HCT116 (cell line): ENCODE results near the gene TYR.

Experiments used
- CBX3 ChIP-seq: IDR thresholded peaks from 2 replicates; pipeline ENCODE4 v1.6.1; 2012; ENCODE audit warnings: low read depth
- CEBPB ChIP-seq: IDR thresholded peaks from 2 replicates; pipeline ENCODE4 v1.6.1; 2012; ENCODE audit warnings: low read depth
- EGR1 ChIP-seq: IDR thresholded peaks from 2 replicates; pipeline ENCODE4 v1.6.1; 2012; ENCODE audit warnings: low read depth
- EZH2 ChIP-seq: fragments of 200-600 bp; sonication (generic); IDR thresholded peaks from 2 replicates; pipeline ENCODE4 v1.6.1; 2017; ENCODE audit warnings: antibody characterized with exemption, mixed run types
- JUND ChIP-seq: IDR thresholded peaks from 2 replicates; pipeline ENCODE4 v1.6.1; 2012
- POLR2A ChIP-seq: IDR thresholded peaks from 2 replicates; pipeline ENCODE4 v1.7.0; 2011; ENCODE audit warnings: borderline replicate concordance; ENCODE audit not compliant: insufficient read depth, insufficient read length; ENCODE audit errors: extremely low read depth
- POLR2AphosphoS5 ChIP-seq: IDR thresholded peaks from 2 replicates; pipeline ENCODE4 v1.6.1; 2011; ENCODE audit warnings: mild to moderate bottlenecking, low read depth, low read length, moderate library complexity
- RAD21 ChIP-seq: IDR thresholded peaks from 2 replicates; pipeline ENCODE4 v1.6.1; 2012; ENCODE audit warnings: low read depth, mild to moderate bottlenecking
- SRF ChIP-seq: IDR thresholded peaks from 2 replicates; pipeline ENCODE4 v1.6.1; 2012; ENCODE audit warnings: low read depth
- YY1 ChIP-seq: IDR thresholded peaks from 2 replicates; pipeline ENCODE4 v1.6.1; 2011; ENCODE audit warnings: low read length, low read depth, moderate library complexity, mild to moderate bottlenecking; ENCODE audit not compliant: insufficient replicate concordance; ENCODE audit errors: extremely low read depth
- ZNF274 ChIP-seq: fragments of 200-500 bp; sonication (Bioruptor generic); IDR thresholded peaks from 2 replicates; pipeline ENCODE4 v1.6.1; 2014; ENCODE audit warnings: mild to moderate bottlenecking, low read depth, low read length, inconsistent platforms
- TF ChIP-seq, protein P1 (sequence below), 3 experiments: fragments of 200-600 bp in 1 of 3; sonication (generic) in 1 of 3; IDR thresholded peaks in 2 of 3; conservative IDR thresholded peaks in 1 of 3; 2 replicates each; pipeline ENCODE4 v1.5.1; 2012 to 2017; ENCODE audit warnings: low read depth in 2 of 3, low read length in 2 of 3, antibody characterized with exemption in 1 of 3, borderline replicate concordance in 1 of 3, control low read depth in 1 of 3, mild to moderate bottlenecking in 1 of 3, mixed read lengths in 1 of 3, mixed run types in 1 of 3, moderate library complexity in 1 of 3; ENCODE audit not compliant: insufficient read depth in 1 of 3
- TF ChIP-seq, protein P2 (sequence below): IDR thresholded peaks from 2 replicates; pipeline ENCODE4 v1.6.1; 2012

DNA sequence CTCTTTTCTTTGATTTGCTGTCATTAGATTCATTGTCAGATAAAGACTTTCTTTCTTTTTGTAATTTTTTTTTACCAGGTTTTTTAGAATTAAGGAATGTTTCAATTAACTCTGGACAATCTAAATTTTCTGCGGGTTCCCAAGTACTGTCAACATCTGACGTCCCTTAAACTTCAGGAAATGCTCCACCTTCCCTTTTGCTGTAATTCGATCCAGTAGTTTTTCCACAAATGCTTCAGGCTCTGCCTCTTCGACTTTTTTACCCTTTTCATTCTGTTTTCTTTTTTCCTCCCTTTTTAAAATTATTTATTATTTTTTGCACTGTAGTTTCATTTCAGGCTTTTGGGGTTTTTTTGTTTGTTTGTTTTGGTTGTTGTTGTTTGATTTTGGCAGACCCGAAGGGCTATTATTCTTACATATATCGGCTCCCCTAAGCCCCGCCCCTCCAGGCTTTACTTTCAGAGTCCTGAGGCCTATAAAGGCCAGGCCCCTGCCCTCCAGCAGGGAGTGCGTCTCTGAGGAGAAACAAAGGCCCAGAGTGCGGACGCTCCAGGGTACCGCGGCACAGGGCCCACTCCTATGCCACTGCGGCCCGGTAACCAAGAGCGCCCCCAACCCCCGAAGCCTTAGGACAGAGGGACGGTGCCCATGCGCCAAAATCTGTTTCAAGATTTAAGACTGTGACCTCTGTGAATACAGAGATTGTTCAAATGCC is 116.4 kb downstream of the TYR start:
- TF ChIP-seq POLR2A (no peak), SRF (no peak), CEBPB (no peak), POLR2AphosphoS5 (no peak), JUND (no peak), CBX3 (no peak), YY1 (no peak), ZNF274 (no peak), EZH2 (no peak), EGR1 (no peak), RAD21 (no peak)
- TF ChIP-seq, protein P1, sequence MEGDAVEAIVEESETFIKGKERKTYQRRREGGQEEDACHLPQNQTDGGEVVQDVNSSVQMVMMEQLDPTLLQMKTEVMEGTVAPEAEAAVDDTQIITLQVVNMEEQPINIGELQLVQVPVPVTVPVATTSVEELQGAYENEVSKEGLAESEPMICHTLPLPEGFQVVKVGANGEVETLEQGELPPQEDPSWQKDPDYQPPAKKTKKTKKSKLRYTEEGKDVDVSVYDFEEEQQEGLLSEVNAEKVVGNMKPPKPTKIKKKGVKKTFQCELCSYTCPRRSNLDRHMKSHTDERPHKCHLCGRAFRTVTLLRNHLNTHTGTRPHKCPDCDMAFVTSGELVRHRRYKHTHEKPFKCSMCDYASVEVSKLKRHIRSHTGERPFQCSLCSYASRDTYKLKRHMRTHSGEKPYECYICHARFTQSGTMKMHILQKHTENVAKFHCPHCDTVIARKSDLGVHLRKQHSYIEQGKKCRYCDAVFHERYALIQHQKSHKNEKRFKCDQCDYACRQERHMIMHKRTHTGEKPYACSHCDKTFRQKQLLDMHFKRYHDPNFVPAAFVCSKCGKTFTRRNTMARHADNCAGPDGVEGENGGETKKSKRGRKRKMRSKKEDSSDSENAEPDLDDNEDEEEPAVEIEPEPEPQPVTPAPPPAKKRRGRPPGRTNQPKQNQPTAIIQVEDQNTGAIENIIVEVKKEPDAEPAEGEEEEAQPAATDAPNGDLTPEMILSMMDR (IDR thresholded peaks at IDR 0.05 in 2 of 3, conservative IDR thresholded peaks at IDR 0.05 in 1 of 3; ENCODE audit: borderline replicate concordance in 1 of 3, insufficient read depth in 1 of 3, low read depth in 2 of 3, low read length in 2 of 3) = no peak
- TF ChIP-seq, protein P2, sequence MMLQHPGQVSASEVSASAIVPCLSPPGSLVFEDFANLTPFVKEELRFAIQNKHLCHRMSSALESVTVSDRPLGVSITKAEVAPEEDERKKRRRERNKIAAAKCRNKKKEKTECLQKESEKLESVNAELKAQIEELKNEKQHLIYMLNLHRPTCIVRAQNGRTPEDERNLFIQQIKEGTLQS = no peak
